Endothelial cell of umbilical vein (primary cell): ENCODE results near the gene NEUROG1.

Source experiments
- MAX ChIP-seq: IDR thresholded peaks from 2 replicates; pipeline ENCODE4 v1.6.1; 2011; ENCODE audit not compliant: insufficient read depth, insufficient read length
- TF ChIP-seq, protein P1 (sequence below), 2 donors: IDR thresholded peaks; 1 replicate in 1 of 2; 2 replicates in 1 of 2; pipeline ENCODE4 v1.5.1; 2011; ENCODE audit warnings: low read length in 2 of 2, mild to moderate bottlenecking in 2 of 2, moderate library complexity in 2 of 2, control low read depth in 1 of 2, inconsistent platforms in 1 of 2, low read depth in 1 of 2; ENCODE audit not compliant: insufficient read depth in 1 of 2; ENCODE audit errors: extremely low read depth in 1 of 2

DNA sequence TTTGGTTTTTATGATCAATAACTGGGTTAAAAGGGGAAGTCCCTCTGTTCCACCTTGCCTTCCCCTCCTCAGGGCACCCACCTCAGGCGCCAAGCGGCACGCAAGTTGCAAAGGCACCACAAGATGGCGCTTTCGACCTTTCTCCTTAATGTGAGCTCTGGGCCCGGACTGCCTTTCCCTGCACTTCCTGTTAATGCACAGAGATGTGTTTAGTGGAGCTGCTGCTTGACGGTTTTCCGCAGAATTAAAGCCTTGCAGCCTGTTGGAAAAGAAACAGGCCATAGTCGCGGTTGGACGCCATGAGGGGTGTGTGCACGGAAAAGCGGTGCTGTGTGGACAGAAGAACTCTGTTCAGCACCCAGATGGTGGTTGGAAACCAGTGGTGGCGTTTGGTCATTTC is 25.1 kb upstream of the NEUROG1 start:
- TF ChIP-seq, protein P1, sequence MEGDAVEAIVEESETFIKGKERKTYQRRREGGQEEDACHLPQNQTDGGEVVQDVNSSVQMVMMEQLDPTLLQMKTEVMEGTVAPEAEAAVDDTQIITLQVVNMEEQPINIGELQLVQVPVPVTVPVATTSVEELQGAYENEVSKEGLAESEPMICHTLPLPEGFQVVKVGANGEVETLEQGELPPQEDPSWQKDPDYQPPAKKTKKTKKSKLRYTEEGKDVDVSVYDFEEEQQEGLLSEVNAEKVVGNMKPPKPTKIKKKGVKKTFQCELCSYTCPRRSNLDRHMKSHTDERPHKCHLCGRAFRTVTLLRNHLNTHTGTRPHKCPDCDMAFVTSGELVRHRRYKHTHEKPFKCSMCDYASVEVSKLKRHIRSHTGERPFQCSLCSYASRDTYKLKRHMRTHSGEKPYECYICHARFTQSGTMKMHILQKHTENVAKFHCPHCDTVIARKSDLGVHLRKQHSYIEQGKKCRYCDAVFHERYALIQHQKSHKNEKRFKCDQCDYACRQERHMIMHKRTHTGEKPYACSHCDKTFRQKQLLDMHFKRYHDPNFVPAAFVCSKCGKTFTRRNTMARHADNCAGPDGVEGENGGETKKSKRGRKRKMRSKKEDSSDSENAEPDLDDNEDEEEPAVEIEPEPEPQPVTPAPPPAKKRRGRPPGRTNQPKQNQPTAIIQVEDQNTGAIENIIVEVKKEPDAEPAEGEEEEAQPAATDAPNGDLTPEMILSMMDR (IDR thresholded peaks at IDR 0.05; ENCODE audit: extremely low read depth in 1 of 2, insufficient read depth in 1 of 2, low read depth in 1 of 2, low read length in 2 of 2) = peak; percentile 83 to 84
- no peak for TF ChIP-seq MAX
